NCI-H1436 treated with DMSO at 0.1 percent for 48 hours (cell line): ENCODE data around the gene MC2R.
"Not testable (repeated sequence)": the region's sequence is repeated elsewhere in the genome, so short reads cannot be mapped to it uniquely, and the experiment has no call there.

Source experiments
- DNase-seq: peaks from one replicate; lab custom pipeline; 2025; lab: John Stamatoyannopoulos, UW

MC2R gene

DNA sequence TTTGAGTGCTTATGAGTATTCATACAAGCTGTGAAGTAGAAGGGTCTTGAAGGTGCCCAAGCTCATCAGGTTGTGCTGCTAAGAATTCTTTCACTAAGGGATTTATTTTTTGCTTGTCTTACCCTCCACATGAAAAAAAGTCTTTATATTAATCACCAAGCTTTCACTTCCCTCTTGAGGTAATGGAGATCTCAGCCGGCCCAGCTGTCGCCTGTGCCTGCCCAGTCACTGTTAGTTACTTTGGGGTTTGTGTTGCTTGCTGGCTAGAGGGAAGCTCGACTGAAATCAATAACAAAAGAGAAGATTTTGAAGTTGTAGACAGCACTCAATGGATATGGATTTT lies 21.9 kb downstream of the MC2R start:
- no peak for DNase-seq

- no peak for DNase-seq
Measured at GRCh38 chr18:13892098-13892497, 23.2 kb downstream of the MC2R start.

- no peak for DNase-seq
Measured at GRCh38 chr18:13890761-13891361, 24.5 kb downstream of the MC2R start.

DNA sequence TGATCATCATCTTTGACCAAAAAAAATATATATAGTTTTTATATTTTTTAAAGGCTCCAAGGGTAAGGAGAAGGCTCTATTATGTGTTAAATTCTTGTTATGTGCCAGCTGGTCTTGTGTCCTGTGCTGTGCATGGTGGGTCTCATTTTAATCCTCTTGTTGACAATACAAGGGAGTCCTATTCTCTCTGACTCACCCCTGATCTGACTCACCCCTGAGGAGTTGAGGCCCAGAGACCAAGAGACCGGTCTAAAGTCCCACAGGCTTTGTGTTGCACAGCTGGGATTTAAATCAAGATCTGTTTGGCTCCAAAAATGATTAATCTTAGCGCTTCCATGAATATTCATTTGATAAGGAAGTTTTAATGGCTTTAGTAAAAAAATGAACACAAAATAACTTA lies 25.7 kb downstream of the MC2R start:
- no peak for DNase-seq

GRCh38 chr18:13888191-13888716 lies 27.1 kb downstream of the MC2R start:
- DNase-seq, result no peak

DNA sequence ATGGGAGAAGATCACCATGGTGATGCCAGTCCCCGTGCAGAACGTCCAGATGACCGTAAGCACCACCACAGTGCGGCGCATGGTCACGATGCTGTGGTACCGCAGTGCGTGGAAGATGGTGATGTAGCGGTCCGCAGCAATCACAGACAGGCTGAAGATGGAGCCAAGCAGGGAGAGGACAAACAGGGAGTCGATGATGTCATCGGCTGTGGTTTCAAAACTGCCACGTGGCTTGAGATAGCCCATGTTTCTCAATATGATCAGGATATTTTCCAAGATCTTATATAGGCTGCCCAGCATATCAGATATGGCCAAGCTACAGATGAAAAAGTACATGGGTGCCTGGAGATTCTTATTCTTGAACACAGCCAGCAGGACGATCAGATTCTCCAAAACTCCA lies 30.3 kb downstream of the MC2R start:
- no peak for DNase-seq

GRCh38 chr18:13879937-13880336 lies 35.4 kb downstream of the MC2R start:
- DNase-seq, result no peak

DNA sequence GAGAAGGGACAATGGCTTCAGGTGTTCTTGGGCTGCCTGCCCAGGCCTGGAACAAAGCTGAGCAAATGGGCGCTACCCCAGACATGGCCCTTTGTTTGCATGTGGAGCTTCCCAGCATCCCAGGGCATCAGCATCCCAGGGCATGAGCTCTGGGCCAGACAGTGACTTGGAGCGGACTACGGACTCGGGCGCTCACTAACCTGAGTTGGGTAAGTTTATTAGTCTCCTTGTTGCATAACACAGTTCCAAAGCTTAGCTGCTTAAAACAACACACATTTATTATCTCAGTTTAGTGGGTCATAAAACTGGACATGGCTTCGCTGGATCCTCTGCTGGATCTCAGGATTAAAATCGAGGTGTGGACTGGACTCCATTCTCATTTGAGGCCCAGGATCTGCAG lies 35.8 kb downstream of the MC2R start:
- DNase-seq, result no peak

DNA sequence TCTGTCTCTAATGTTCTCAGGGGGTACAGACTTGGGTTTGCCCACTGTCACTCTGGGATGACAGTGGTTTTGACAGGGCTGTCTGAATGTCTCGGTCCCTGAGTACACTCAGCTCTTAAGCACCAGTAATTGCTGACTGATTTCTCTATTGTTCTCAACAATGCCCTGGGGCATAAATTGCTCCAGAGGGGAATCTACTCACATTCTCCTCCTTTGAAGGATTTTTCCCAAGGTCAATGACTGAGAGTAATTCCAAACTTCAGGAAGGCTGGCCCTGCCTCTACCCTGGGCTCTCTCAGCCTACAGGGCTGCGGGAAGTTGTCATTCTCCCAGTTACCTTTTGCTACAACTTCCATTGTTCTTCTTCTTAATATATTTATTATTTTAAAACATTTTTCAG lies 36.5 kb downstream of the MC2R start:
- DNase-seq, result no peak

DNA sequence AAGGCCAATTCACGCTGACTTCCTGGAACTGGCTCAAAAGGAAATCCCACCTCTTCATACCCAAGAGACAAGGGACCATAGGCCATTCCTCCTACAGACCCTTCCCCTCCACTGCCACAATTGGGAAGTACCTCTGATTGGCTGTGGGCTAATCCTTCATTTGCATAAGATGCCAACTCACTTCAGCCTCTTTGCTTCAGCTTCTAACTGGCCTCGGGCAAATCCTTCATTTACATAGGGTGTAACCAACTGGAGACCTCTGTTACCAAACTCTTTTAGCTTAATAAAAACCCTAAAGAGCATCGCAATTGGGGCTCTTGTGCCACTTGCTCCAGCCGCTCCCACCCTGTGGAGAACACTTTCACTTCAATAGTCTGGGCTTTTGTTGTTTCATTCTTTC lies 38.2 kb downstream of the MC2R start:
- DNase-seq, result no peak

GRCh38 chr18:13874558-13874957 lies 40.8 kb downstream of the MC2R start:
- DNase-seq, result no peak

GRCh38 chr18:13872932-13873331 lies 42.4 kb downstream of the MC2R start:
- no peak for DNase-seq

- DNase-seq, result no peak
Measured at GRCh38 chr18:13872373-13872772, 43.0 kb downstream of the MC2R start.

- DNase-seq, result no peak
Measured at GRCh38 chr18:13871701-13872100, 43.6 kb downstream of the MC2R start.

GRCh38 chr18:13868501-13869271 lies 46.6 kb downstream of the MC2R start:
- no peak for DNase-seq

GRCh38 chr18:13862898-13863297 lies 52.4 kb downstream of the MC2R start:
- DNase-seq, result not testable (repeated sequence)

DNA sequence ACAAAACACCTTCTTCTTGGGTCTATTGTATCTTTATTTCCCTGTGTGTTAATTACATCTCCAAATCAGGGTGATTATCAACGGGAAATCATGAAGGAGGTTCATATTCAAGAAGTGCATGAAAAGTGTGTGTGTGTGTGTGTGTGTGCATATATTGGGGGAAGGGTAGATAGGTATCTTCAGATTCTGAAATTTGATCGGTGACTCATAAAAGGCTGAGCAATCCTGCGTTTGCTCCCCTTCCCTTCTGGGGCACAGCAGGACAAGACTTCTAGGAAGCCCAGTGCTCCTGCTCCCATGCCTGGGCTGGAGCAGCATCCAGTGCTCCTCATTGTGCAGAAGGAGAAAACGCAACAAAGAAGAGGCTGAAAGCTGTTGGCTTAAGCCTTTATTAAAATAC lies 65.5 kb downstream of the MC2R start:
- DNase-seq, result no peak

- DNase-seq, result no peak
Measured at GRCh38 chr18:13836559-13836958, 78.8 kb downstream of the MC2R start.

DNA sequence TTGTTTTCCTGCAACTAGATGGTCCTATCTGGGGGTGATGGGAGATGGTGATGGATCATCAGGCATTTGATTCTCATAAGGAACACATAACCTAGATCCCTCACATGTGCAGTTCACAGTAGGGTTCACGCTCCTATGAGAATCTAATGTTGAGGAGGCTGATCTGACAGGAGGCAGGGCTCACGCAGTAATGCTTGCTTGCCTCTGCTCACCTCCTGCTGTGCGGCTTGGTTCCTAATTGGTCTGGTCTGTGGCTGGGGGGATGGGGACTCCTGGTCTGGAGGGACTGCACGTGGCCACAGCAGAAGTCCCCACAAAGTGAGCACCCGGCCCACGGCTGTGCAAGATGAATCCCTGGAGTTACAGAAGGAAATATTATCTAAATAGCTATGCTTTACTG lies 80.1 kb downstream of the MC2R start:
- DNase-seq, result no peak

- no peak for DNase-seq
Measured at GRCh38 chr18:13834496-13835015, 80.8 kb downstream of the MC2R start.
